Measurements from ENCODE around the gene KCTD10. TPM values are rescaled to one million over a fixed set of nuclear protein-coding genes. Genes with fewer than 3 reads are reported as not detected.
"Not testable (repeated sequence)": the region's sequence is repeated elsewhere in the genome, so short reads cannot be mapped to it uniquely, and the experiment has no call there.

The KCTD10 gene
- total and polyA plus RNA-seq, 8 donors: 6.7 to 16.7 (median 10.7) TPM

DNA sequence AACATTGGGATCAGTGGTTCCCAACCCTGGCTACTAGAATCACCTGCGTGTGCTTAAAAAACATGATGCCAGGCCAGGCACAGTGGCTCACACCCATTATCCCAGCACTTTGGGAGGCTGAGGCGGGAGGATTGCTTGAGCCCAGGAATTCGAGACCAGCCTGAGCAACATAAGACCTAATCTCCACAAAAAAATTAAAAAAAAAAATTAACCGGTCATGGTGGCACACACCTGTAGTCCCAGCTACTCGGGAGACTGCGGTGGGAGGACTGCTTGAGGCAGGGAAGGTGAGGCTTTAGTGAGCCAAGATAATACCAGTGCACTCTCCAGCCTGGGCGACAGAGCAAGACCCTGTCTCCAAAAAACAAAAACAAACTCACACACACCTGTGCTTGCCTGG is 2.0 kb downstream of the KCTD10 start:
- no peak for DNase-seq
- Histone ChIP-seq H3K4me3 (no peak overlapping the region), H3K9me3 (no peaks in the 10 kb centered on the region), H3K27me3 (no peaks in the 10 kb centered on the region), H3K27ac (no peak overlapping the region), H3K4me1 (peaks cover 0 to 16% (median 7%) of the 10 kb centered on the region in 3 donors), H3K36me3 (no peaks in the 10 kb centered on the region)
- FAIRE-seq: no peak
- intact Hi-C loops (cut with DNase I): no loop called here
- WGBS, 2 donors: 84 to 91% methylated on average over 7 of the region's 7 CpGs
- TF ChIP-seq, protein P1, sequence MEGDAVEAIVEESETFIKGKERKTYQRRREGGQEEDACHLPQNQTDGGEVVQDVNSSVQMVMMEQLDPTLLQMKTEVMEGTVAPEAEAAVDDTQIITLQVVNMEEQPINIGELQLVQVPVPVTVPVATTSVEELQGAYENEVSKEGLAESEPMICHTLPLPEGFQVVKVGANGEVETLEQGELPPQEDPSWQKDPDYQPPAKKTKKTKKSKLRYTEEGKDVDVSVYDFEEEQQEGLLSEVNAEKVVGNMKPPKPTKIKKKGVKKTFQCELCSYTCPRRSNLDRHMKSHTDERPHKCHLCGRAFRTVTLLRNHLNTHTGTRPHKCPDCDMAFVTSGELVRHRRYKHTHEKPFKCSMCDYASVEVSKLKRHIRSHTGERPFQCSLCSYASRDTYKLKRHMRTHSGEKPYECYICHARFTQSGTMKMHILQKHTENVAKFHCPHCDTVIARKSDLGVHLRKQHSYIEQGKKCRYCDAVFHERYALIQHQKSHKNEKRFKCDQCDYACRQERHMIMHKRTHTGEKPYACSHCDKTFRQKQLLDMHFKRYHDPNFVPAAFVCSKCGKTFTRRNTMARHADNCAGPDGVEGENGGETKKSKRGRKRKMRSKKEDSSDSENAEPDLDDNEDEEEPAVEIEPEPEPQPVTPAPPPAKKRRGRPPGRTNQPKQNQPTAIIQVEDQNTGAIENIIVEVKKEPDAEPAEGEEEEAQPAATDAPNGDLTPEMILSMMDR (IDR thresholded peaks at IDR 0.05): no peak
- ATAC-seq: no peak

DNA sequence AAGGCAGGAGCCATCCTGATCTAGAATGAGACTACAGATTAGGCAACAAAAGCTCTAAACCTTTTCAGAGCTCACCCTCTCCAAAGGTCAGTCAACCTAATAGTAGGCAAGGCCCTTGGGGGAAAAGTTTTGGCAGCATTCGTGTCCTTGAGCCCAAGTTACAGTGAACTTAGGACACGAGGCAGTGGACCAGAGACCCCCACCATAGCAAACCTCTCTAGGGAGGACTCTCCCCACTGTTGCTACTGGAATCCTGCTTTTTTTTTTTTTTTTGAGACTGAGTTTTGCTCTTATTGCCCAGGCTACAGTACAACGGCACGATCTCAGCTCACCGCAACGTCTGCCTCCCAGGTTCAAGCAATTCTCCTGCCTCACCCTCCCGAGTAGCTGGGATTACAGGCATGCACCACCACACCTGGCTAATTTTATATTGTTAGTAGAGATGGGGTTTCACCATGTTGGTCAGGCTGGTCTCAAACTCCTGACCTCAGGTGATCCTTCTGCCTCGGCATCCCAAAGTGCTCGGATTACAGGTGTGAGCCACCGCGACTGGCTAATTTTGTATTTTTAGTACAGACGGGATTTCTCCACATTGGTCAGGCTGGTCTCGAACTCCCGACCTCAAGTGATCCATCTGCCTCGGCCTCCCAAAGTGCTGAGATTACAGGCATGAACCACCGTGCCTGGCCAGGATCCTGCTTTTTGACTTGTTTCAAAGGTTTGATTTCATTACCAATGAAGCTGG is 3.4 kb downstream of the KCTD10 start:
- H3K4me3 ChIP-seq; H3K27me3 ChIP-seq; H3K27ac ChIP-seq; H3K36me3 ChIP-seq; FAIRE-seq; ATAC-seq; intact Hi-C loops (cut with DNase I); H3K9me3 ChIP-seq; DNase-seq: not testable (repeated sequence)
- peaks cover 0 to 12% (median 7%) of the 10 kb centered on the region in 3 donors for H3K4me1 ChIP-seq
- 87 to 90% methylated on average over 16 of the region's 16 CpGs for WGBS, 2 donors

DNA sequence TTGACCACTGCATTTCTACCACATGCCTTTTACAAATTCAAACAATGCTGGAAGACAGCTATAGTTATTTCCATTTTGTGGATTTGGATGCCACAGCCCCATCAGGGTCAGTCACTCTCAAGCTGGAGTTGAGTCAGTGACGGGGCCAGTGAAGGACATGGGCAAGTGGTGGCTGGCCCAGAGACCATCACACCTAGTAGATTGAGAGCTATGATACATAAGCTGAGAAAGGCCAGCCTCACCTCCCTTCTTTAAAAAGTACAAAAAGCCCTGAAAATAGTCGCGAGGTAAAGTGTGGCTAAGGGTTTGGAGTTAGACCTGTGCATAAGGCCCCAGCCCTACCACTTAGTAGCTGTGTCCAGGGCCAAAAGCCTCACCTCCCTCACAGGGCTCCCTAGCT is 4.1 kb downstream of the KCTD10 start:
- FAIRE-seq: no peak
- H3K27ac ChIP-seq: no peak overlapping the region
- WGBS, 2 donors: 85 to 88% methylated on average over 3 of the region's 3 CpGs
- H3K4me3 ChIP-seq: no peak overlapping the region
- no peaks in the 10 kb centered on the region for H3K9me3 ChIP-seq
- no peak for DNase-seq
- peaks cover 0 to 5% (median 0%) of the 10 kb centered on the region in 3 donors for H3K4me1 ChIP-seq
- ATAC-seq: no peak
- H3K36me3 ChIP-seq: no peaks in the 10 kb centered on the region
- TF ChIP-seq, protein P1 (IDR thresholded peaks at IDR 0.05): no peak
- no peaks in the 10 kb centered on the region for H3K27me3 ChIP-seq
- intact Hi-C loops (cut with DNase I): no loop called here

- Histone ChIP-seq H3K4me1 (peaks cover 0 to 4% (median 0%) of the 10 kb centered on the region in 3 donors), H3K27ac (no peak overlapping the region), H3K9me3 (no peaks in the 10 kb centered on the region), H3K27me3 (no peaks in the 10 kb centered on the region), H3K36me3 (no peaks in the 10 kb centered on the region), H3K4me3 (no peak overlapping the region)
- FAIRE-seq: no peak
- intact Hi-C loops (cut with DNase I): no loop called here
- no peak for ATAC-seq
- TF ChIP-seq, protein P1 (IDR thresholded peaks at IDR 0.05): no peak
- no peak for DNase-seq
- WGBS, 2 donors: 90 to 94% methylated on average over 10 of the region's 10 CpGs
These were observed 7.6 kb downstream of the KCTD10 start for GRCh38 chr12:109469517-109469916.

- intact Hi-C loops (cut with DNase I): no loop called here
- no peak for FAIRE-seq
- TF ChIP-seq, protein P1 (IDR thresholded peaks at IDR 0.05): no peak
- Histone ChIP-seq H3K27ac (no peak overlapping the region), H3K4me3 (no peak overlapping the region), H3K36me3 (no peaks in the 10 kb centered on the region), H3K9me3 (no peaks in the 10 kb centered on the region), H3K4me1 (peaks cover 3 to 17% (median 5%) of the 10 kb centered on the region in 3 donors), H3K27me3 (no peaks in the 10 kb centered on the region)
- DNase-seq: no peak
- no peak for ATAC-seq
- 86 to 87% methylated on average over 7 of the region's 8 CpGs for whole genome bisulfite sequencing, 2 donors
These were observed 9.0 kb downstream of the KCTD10 start for GRCh38 chr12:109467978-109468676.

Data from pancreas (tissue), 10 donors.